Measurements from ENCODE around the gene DOCK10. TPM values are rescaled to one million over a fixed set of nuclear protein-coding genes. Genes with fewer than 3 reads are reported as not detected.

The DOCK10 gene
- total RNA-seq, 1 experiment from 2014 or later, result 5.8 TPM

DNA sequence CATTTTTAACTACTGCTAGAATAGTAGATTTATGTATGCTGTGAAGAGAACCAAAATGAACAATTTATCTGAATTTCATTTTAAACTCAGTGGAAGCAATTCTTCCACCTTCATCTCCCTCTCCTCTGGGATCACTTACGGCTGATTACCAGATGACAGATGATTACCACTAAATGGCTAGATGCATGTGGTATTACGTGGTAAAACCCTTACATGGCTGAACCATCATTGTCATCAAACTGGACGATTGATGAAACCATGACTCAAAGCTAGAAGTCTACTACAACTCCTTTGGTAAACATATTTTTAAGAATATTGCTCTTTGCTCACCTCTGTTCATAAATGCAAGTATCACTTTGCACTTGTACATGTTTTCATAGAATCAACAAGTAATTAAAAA lies 48.5 kb upstream of the DOCK10 start:
- DNase-seq (ENCODE audit: low read depth, low spot score), result no peak
- in situ Hi-C loops (cut with HindIII; ENCODE audit: low pct_unique_long_range_greater_than_20kb, low sequenced_read_pairs) (no loop called here), intact Hi-C loops (cut with micrococcal nuclease; ENCODE audit: unreplicated experiment) (no loop called here)
- TF ChIP-seq, protein P1, sequence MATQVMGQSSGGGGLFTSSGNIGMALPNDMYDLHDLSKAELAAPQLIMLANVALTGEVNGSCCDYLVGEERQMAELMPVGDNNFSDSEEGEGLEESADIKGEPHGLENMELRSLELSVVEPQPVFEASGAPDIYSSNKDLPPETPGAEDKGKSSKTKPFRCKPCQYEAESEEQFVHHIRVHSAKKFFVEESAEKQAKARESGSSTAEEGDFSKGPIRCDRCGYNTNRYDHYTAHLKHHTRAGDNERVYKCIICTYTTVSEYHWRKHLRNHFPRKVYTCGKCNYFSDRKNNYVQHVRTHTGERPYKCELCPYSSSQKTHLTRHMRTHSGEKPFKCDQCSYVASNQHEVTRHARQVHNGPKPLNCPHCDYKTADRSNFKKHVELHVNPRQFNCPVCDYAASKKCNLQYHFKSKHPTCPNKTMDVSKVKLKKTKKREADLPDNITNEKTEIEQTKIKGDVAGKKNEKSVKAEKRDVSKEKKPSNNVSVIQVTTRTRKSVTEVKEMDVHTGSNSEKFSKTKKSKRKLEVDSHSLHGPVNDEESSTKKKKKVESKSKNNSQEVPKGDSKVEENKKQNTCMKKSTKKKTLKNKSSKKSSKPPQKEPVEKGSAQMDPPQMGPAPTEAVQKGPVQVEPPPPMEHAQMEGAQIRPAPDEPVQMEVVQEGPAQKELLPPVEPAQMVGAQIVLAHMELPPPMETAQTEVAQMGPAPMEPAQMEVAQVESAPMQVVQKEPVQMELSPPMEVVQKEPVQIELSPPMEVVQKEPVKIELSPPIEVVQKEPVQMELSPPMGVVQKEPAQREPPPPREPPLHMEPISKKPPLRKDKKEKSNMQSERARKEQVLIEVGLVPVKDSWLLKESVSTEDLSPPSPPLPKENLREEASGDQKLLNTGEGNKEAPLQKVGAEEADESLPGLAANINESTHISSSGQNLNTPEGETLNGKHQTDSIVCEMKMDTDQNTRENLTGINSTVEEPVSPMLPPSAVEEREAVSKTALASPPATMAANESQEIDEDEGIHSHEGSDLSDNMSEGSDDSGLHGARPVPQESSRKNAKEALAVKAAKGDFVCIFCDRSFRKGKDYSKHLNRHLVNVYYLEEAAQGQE (IDR thresholded peaks at IDR 0.05; ENCODE audit: insufficient read depth in 1 of 2, low read depth in 2 of 2, low read length in 1 of 2), result no peak
- TF ChIP-seq SIN3A (IDR thresholded peaks at IDR 0.05; ENCODE audit: borderline replicate concordance, insufficient read depth, low read depth, low read length), result no peak
- TF ChIP-seq TCF7L2 (IDR thresholded peaks at IDR 0.05; ENCODE audit: low read depth, low read length), result no peak
- TF ChIP-seq POLR2AphosphoS5 (IDR thresholded peaks at IDR 0.05; ENCODE audit: low read depth, low read length), result no peak
- TF ChIP-seq, protein P2, sequence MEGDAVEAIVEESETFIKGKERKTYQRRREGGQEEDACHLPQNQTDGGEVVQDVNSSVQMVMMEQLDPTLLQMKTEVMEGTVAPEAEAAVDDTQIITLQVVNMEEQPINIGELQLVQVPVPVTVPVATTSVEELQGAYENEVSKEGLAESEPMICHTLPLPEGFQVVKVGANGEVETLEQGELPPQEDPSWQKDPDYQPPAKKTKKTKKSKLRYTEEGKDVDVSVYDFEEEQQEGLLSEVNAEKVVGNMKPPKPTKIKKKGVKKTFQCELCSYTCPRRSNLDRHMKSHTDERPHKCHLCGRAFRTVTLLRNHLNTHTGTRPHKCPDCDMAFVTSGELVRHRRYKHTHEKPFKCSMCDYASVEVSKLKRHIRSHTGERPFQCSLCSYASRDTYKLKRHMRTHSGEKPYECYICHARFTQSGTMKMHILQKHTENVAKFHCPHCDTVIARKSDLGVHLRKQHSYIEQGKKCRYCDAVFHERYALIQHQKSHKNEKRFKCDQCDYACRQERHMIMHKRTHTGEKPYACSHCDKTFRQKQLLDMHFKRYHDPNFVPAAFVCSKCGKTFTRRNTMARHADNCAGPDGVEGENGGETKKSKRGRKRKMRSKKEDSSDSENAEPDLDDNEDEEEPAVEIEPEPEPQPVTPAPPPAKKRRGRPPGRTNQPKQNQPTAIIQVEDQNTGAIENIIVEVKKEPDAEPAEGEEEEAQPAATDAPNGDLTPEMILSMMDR (IDR thresholded peaks at IDR 0.05), result no peak
- Histone ChIP-seq H3K4me3 (ENCODE audit: low read depth in 2 of 2, low read length in 2 of 2) (no peak overlapping the region), H3K27ac (ENCODE audit: low read length) (no peak overlapping the region), H3K36me3 (ENCODE audit: control insufficient read depth, insufficient read depth, low read length) (no peaks in the 10 kb centered on the region), H3K27me3 (ENCODE audit: control insufficient read depth, insufficient read depth, low read length) (no peaks in the 10 kb centered on the region), H3K9me3 (ENCODE audit: control insufficient read depth, insufficient read depth, low read depth, low read length) (no peaks in the 10 kb centered on the region), H3K4me1 (ENCODE audit: control insufficient read depth, insufficient read depth, low read length) (no peaks in the 10 kb centered on the region)
- CTCF ChIA-PET, result no interaction called here
- POLR2A ChIA-PET, result no interaction called here
- no TSS peak for BruUV-seq (replicated peaks)
- no peak for ATAC-seq

DNA sequence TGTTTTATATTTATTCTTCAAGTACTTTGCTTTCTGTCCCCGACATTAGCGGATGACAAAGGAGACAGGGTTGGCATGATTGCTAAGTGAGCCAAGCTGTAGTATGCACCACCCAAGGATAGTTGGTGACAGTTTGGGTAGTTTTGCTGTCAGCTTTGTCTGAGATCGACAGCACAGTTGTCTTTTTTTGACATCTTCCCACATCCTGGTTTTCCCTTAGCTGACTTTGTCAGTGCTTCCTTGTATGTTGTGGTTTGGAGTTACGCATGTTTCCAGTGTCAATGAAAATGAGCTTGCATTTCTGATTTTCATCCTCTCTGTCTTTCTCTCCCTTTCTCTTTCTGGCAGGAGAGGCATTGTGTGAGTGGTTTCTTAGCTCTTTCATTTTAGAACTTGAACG lies 44.6 kb upstream of the DOCK10 start:
- intact Hi-C loops (cut with micrococcal nuclease; ENCODE audit: unreplicated experiment), result no loop called here
- no peaks in the 10 kb centered on the region for H3K27me3 ChIP-seq (ENCODE audit: control insufficient read depth, insufficient read depth, low read length)
- TF ChIP-seq POLR2AphosphoS5 (IDR thresholded peaks at IDR 0.05; ENCODE audit: low read depth, low read length) (no peak), SIN3A (IDR thresholded peaks at IDR 0.05; ENCODE audit: borderline replicate concordance, insufficient read depth, low read depth, low read length) (no peak), TCF7L2 (IDR thresholded peaks at IDR 0.05; ENCODE audit: low read depth, low read length) (no peak)
- ATAC-seq (no peak), DNase-seq (ENCODE audit: low read depth, low spot score) (no peak)
- no peaks in the 10 kb centered on the region for H3K9me3 ChIP-seq (ENCODE audit: control insufficient read depth, insufficient read depth, low read depth, low read length)
- no peaks in the 10 kb centered on the region for H3K36me3 ChIP-seq (ENCODE audit: control insufficient read depth, insufficient read depth, low read length)
- ChIA-PET CTCF (no interaction called here), POLR2A (no interaction called here)
- H3K27ac ChIP-seq (ENCODE audit: low read length), result no peak overlapping the region
- H3K4me1 ChIP-seq (ENCODE audit: control insufficient read depth, insufficient read depth, low read length), result no peaks in the 10 kb centered on the region
- in situ Hi-C loops (cut with HindIII; ENCODE audit: low pct_unique_long_range_greater_than_20kb, low sequenced_read_pairs), result no loop called here
- BruUV-seq (replicated peaks), result no TSS peak
- no peak overlapping the region for H3K4me3 ChIP-seq (ENCODE audit: low read depth in 2 of 2, low read length in 2 of 2)

GRCh38 chr2:225086439-225086838 lies 44.2 kb upstream of the DOCK10 start:
- ChIA-PET POLR2A (no interaction called here), CTCF (no interaction called here)
- H3K9me3 ChIP-seq (ENCODE audit: control insufficient read depth, insufficient read depth, low read depth, low read length), result no peaks in the 10 kb centered on the region
- H3K4me1 ChIP-seq (ENCODE audit: control insufficient read depth, insufficient read depth, low read length), result no peaks in the 10 kb centered on the region
- TF ChIP-seq POLR2AphosphoS5 (IDR thresholded peaks at IDR 0.05; ENCODE audit: low read depth, low read length), result no peak
- no peak for TF ChIP-seq TCF7L2 (IDR thresholded peaks at IDR 0.05; ENCODE audit: low read depth, low read length)
- TF ChIP-seq, protein P1 (IDR thresholded peaks at IDR 0.05; ENCODE audit: insufficient read depth in 1 of 2, low read depth in 2 of 2, low read length in 1 of 2), result no peak
- TF ChIP-seq SIN3A (IDR thresholded peaks at IDR 0.05; ENCODE audit: borderline replicate concordance, insufficient read depth, low read depth, low read length), result no peak
- TF ChIP-seq, protein P2 (IDR thresholded peaks at IDR 0.05), result no peak
- H3K27me3 ChIP-seq (ENCODE audit: control insufficient read depth, insufficient read depth, low read length), result no peaks in the 10 kb centered on the region
- in situ Hi-C loops (cut with HindIII; ENCODE audit: low pct_unique_long_range_greater_than_20kb, low sequenced_read_pairs) (no loop called here), intact Hi-C loops (cut with micrococcal nuclease; ENCODE audit: unreplicated experiment) (no loop called here)
- BruUV-seq (replicated peaks), result no TSS peak
- H3K36me3 ChIP-seq (ENCODE audit: control insufficient read depth, insufficient read depth, low read length), result no peaks in the 10 kb centered on the region
- no peak for ATAC-seq
- no peak for DNase-seq (ENCODE audit: low read depth, low spot score)
- H3K4me3 ChIP-seq (ENCODE audit: low read depth in 2 of 2, low read length in 2 of 2), result no peak overlapping the region
- H3K27ac ChIP-seq (ENCODE audit: low read length), result no peak overlapping the region

Data from Panc1 (cell line).